ENCODE results near the gene DPP6. TPM values are rescaled to one million over a fixed set of nuclear protein-coding genes. Genes with fewer than 3 reads are reported as not detected.

Gene DPP6
- total RNA-seq, 1 experiment from 2014 or later: not detected

DNA sequence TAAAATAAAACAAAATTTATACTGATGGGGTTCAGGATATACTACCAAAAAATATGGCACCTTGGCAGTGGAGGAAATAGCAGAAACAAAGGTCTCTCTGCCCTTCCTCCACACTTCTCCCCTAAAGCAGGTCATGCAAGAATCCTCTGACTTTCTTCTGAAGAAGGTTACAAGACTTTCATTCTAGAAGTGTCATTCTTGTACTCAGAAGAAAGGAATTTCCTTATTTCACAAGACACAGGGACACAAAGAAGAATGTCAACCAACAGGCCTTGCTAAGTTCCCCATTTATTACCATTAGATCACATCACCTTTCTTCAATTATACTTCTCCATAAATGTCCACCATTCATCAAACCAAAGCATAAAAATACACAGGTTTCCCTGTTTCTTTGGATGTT, 480.6 kb downstream of the DPP6 start:
- no peak for DNase-seq (ENCODE audit: low spot score)

DNA sequence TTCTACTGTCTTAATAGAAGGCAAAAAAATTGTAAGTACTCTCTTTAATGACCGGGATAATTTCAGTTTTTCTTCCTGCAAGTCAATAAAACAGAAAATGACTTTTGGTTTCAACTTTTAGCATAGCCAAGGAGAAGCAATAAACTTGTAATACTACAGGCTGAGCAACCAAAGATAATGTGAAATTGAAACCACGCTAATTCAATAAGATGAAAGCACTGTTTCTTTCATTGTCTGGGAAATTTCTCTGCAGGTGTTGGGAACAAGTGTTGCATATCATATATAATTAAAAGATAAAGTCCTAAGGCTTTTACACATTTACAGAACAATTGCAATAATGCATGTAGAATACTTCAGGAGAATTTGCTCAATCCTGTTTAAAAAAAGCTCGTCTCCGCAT, 488.4 kb downstream of the DPP6 start:
- no peak for DNase-seq (ENCODE audit: low spot score)

DNA sequence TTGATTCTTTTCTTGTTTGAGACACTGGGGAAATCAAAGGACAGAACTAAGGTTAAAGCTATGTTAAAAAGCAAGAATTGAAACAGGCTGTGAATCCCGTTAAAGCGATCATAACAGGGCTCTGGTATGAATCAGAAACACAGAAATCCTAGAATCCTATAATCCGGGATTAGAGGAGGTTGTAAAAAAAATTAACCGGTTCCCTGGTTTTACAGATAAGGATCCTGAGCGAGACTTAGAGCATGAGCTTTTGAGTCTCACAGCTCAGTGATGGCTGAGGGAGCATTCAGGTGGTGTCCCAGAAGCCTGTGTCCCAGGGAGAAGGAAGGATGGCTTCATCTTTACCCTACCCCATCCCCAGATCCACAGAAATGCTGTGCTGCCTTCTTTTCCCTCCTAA, 489.4 kb downstream of the DPP6 start:
- DNase-seq (ENCODE audit: low spot score): no peak

DNA sequence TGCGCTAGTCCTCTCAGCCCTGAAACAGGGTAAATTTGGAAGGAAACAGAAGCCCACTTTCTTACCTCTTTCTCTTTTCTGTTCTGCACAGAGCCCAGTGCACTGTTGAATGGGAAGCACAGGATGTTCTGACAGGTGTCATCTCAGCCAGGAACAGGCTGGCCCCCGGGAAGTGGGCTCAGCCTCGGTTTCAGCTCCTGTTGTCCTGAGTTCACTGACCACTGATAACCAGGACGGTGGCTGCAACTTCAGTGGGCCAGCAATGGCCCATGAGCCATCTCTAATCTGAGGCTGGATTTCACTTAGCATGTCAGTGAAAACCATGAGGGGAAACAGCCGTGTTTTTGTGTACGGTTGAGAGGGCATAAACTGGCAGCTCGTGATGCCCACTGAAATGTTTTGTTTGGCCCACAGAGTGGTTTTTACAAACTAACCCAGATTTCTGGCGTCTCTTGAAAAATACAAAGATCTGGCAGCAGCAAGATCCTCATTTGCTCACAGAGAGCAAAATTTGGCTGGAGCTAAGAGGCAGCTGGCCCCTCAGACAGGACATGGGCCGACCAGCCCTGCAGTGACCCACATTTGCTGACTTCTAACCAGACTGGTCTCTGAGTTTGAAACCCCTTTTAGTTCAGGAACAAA, 494.9 kb downstream of the DPP6 start:
- DNase-seq (ENCODE audit: low spot score): no peak

DNA sequence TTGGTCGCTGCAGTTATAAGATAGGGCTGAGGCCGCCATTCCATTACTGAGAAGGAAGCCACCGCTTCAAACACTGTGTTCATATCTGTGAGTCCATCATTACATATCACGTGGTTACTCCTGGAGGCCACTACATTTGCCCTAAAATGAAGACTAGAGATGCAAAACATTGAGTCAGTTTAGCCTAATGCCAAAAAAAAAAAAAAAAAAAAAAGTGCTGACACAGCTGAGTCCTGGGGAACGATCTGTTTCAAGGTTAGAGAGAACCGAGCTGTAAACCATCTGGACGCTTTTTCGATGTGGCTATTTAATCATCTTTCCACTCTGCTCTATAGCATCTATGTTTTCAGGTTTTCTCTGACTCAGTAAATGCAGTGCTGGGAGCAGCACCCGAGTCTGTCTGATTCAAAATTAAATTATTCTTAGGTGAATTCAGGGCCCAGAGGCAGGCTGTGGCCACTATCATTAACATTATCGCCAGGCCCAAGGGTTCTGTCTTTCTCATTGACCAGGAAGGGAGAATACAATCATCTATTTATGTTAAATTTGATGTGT, 501.6 kb downstream of the DPP6 start:
- DNase-seq (ENCODE audit: low spot score): no peak

DNA sequence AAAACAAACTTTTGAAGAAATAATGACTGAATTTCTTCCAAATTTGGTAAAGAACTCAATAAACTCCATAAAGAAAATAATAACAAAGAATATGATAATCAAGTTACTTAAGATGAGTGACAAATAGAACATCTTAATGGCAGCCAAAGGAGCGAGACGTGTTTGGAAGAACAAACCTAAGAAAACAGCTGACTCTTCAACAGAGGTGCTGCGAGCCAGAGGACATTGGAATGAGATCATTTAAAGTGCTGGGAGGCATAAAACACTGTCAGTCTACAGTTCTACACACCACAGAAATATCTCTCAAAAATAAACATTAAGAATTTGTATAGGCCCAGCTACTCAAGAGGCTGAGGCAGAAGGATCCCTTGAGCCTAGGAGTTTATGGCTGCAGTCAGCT, 507.3 kb downstream of the DPP6 start:
- DNase-seq (ENCODE audit: low spot score): no peak

DNA sequence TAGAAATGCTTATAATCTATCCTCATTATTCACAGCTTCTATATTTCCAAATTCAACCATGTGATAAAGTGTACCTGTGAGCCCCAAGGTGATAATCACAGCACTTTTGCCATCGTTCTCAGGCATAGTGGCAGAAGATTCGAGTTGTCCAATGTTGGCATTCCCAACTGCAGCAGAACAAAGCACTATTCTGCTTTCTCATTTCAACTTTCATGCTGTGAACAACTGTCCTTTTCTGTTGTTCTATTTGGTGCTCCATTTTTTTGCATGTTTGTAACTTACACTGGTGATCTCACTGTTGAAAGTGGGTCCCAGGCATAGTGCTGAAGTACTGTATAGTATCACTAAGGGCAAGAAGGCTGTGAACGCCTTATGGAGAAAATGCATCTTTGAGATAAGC, 512.5 kb downstream of the DPP6 start:
- DNase-seq (ENCODE audit: low spot score): no peak

DNA sequence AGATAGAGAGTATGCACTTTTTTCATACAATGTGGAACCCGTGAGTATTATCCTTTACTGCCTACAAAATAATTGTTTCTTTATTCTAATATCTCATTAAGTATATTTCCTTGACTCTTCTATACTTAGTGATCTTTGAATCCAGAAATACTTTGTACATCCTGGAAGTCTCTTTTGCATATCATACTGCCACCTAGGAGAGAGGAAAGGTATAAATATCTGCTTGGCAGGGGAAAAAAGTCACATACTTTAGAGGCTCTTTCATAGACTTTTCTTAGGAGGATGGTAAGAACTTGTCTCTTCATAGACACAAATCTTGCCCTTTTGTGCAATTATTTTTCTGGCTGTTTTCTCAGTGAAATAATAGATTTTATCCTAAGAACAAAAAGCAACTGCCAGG, 514.7 kb downstream of the DPP6 start:
- no peak for DNase-seq (ENCODE audit: low spot score)

DNA sequence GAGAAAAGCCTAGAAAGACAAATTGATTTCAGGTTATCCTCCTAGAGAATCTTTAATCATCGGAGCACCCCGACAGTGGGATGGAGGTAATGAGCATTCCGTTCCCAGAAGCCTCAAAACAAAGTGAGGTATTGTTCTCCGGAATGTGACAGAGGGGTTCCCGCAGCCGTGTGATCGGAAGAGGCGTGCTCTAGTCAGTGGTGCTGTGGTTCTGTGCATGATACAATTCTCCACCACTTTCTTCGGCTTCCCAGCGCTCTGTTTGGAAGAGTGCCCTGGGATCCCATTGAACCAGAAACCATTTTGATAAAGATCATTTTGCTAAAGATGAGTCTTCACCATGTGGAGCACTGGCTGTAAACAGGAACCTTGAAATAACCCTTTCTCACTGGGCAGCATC, 516.1 kb downstream of the DPP6 start:
- DNase-seq (ENCODE audit: low spot score): no peak

DNA sequence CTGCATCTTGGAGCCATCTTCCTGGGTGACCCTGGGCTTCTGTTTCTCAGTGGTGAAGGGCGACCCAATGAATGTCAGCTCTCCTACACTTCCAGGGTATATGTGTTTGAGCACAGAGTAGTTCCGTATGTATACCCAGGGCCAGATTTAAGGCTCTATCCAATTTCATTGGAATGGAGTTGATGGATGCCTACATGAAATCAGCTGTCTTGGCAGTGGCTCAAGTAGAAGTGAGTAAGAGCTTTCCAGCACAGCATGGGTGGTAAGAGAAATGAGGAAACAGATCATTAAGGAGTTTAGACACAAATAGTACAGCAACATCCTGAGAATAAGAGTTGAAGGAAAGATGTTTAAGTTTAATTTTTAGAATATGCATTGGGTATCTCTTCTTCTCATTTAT, 517.7 kb downstream of the DPP6 start:
- DNase-seq (ENCODE audit: low spot score): no peak

DNA sequence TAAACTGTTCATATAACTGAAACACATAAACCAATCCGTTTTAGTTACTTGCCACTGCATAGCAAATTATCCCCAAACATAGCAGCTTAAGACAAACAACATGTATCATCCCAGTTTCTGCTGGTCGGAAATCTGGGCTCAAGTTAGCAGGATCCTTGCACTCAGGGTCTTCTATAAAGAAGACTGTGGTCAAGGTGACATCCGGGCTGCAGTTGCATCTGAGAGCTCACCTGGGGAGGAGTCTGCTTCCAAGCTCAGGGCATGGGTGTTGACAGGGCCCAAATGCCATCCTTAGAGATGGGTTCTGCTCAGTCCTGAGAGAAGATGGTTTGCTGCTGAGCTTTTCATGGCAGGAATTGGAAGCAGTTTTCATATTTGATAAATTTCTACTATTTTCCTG, 519.6 kb downstream of the DPP6 start:
- DNase-seq (ENCODE audit: low spot score): no peak

DNA sequence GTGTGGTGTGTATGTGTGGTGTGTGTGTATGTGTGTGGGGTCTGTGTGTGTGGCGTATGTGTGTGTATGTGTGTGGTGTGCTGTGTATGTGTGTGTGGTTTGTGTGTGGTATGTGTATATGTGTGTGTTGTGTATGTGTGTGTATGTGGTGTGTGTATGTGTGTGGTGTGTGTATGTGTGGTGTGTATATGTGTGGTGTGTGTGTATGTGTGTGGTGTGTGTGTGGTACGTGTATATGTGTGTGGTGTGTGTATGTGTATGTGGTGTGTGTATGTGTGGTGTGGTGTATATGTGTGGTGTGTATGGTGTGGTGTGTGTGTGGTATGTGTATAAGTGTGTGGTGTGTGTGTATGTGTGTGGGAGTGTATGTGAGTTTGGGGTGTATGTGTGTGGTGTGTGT, 522.0 kb downstream of the DPP6 start:
- DNase-seq (ENCODE audit: low spot score): no peak

DNA sequence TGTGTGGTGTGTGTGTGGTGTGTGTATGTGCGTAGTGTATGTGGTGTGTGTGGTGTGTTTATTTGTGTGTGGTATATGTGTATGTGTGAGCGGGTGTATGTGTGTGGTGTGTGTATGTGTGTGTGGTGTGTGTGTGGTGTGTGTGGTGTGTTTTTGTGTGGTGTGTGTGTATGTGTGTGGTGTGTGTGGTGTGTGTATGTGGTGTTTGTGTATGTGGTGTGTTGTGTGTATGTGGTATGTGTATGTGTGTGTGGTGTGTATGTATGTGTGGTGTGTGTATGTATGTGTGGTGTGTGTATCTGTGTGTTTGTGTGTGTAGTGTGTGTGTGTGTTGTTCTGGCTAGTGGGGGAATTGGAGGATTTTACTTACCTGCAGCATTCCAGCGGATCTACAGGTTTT, 523.3 kb downstream of the DPP6 start:
- no peak for DNase-seq (ENCODE audit: low spot score)

DNA sequence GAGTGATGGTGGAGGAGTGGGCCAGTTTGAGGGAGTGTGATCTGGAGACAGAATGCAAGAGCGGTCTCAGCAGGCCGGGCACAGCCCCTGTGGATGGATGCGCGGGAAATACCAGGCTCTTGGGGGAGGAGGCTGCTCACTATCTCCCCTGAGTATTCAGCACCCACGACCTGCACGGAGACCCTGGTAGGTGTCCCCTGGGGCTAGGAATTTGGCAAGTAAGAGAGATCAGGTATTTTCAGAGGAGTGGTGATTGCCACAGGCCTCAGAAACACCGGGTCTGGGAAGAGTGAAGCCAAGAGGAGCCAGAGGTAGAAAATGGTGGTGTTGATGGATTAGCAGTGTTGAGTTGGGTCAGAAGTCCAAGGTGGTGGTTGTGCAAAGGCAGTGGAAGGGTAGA, 524.4 kb downstream of the DPP6 start:
- DNase-seq (ENCODE audit: low spot score): no peak

DNA sequence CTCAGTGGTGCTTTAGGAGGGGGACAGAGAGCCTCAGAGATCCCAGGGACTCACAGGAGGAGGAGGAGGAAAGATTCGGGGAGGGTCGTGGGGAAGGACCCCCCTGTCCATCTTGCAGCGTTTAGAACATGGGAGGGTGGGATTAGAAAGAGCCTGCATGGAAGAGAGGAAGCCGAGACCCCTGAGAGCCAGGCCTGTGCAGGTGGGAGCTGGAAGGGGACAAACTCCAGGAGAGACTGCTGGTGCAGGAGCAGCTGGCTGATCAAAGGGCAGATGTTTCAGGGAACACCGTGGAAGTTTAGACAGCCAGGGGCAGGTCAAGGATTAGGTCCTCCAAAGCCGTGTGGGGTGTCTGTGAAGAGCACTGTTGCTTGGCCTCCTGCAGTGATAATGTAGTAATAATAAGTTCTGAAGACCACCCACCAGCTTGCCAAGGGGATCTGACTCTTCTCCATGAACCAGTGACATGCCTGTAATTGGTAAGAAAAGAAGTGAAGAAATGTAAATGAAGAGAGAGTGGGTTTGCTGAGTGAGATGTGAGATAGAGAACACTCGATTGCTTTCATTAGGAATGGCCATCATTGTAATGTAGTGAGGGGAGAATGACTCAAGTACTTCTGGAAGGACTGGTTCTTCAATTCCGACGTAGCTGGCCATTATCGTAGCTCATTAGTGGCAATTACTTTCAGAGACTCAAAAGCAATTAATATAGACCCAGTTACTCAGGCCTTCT, 525.1 kb downstream of the DPP6 start:
- DNase-seq (ENCODE audit: low spot score): no peak

DNA sequence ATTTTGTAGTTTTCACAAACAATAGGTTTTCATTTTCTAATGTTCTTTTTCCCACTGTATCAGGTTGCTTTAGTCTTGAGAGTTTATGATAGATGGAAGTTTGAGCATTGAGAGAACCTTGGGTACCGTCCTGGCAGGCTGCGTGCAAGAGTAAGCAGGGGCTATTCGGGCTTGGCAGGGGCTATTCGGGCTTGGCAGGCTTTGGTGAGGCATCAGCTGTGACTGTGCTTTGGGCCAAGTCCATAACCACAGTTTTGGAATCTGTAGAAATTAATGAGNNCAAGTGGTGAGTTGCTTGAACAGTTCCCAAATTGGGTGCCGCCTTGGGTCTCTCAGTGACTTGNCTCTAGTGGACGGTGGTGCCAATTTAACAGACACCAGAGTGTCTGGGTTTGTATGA, 526.1 kb downstream of the DPP6 start:
- DNase-seq (ENCODE audit: low spot score): no peak

DNA sequence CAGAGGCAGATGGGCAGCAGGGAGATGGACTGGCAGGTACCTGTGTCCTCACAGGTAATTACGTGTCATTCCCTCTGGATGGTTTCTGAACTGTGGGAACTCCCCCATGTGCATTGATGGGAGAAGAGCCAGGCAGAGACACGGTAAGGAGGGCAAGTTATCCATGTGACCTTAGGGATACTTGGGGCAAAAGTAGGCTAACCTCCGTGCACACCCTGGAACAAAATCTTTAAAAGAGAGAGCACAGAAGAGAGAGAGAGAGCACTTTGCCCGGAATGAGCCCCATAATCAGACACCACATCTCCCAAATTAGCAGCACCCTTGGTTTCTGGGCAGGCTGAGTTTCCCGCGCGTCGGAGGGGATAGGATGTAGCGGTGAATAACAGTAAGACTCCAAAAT, 527.5 kb downstream of the DPP6 start:
- no peak for DNase-seq (ENCODE audit: low spot score)

DNA sequence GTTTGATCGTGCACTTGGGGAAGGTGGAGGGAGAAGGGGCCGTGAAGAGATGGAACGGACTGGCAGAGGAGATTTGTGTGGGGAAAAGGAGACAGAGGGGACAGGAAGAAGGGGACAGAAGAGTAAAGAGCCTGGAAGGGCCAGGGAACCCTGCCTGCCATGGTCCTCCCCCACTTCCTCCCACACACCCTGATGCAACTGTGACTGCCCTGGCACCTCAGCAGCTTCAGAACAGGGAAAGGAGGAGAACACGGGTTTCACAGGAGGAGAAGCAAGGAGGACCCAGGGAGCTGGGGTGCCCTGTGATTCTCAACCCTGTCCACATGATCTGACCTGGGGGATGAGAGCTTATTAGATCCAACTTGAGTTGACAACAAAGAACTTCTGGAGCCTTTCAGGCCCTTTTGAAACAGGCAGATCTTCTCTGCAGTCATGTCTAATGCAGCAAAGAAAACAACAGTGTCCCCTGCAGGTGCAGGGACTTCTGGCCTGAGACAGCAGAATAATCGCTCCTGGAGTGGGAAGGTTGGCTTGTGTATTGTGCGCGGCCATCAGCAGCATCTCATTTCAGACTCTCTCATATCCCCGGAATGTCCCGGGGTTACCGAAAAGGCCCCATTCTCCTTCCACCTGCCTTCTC, 529.2 kb downstream of the DPP6 start:
- no peak for DNase-seq (ENCODE audit: low spot score)

DNA sequence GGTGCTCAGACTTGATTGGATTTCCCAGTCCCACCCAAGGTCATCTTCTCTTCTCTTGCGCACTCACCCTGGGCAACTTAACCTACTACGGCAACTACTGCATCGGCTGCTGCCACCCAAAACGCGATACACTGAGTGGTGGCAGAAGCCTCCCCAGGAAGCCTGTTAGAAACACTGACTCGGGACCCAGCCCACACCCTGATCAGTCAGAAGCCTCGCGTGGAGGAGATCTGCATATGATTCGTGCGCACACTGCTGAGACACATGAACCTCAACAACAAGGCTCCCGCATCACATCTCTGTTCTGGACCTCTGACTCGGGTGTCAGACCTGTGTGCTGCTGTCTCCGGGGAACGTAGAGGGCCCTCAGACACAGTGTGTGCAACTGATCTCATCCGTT, 531.3 kb downstream of the DPP6 start:
- no peak for DNase-seq (ENCODE audit: low spot score)

DNA sequence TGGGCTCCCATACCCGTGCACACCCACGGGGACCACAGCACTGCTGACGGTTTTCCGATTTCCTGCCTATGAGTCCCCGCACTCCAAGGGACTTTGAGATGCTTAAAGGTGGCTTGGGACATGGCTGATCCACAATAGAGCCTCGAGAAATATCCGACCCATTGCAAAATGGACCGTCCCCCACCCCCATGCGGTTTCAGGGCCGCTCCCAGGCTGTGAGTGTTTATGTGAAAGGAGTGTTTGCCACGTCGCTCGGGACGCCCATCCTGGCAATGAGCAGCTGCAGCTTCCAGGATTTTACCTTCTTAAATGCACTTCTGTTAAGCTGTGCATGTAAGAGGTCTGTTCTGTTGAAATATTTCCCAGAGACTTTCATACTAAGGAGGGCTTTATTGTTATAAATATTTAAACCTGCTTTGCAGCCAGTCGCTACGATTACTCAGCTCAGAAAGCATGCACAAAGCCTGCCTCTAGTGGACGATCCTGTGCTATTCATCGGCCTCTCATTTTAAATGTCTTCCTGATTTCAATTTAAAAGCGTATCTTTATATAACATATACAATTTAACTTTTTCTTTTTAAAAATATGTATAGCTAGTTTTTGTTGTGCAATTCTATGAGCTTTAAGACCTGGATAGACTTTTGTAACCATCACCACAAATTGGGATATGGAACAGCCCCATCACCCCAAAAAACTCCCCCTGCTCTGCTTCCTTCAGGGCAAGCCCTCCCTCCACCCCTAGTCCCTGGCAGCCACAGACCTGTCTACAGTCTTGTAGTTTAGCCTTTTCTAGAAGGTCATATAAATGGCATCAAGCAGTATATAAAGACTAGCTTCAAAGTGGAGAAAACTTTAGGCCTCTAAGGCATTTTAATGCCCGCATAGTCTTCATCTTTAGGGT, 532.4 kb downstream of the DPP6 start:
- DNase-seq (ENCODE audit: low spot score): no peak

DNA sequence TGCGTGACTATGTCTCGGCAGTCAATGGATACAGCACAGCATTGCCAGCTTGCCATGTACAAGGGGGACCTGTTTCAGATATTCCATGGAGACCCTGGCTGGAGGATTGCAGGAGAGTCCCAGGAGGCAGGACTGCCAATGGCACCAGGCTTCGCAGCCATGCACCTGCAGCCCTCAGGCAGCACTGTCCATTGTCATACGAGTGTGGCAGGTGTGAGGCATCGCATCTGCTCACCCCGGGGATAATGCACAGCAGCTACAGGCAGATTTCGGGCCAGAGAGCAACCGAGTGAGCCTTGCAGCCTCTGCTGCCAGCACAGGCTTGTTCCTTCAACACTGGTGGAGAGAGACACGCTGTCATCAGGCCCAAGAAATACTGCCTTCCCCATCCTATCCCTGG, 535.6 kb downstream of the DPP6 start:
- DNase-seq (ENCODE audit: low spot score): no peak

DNA sequence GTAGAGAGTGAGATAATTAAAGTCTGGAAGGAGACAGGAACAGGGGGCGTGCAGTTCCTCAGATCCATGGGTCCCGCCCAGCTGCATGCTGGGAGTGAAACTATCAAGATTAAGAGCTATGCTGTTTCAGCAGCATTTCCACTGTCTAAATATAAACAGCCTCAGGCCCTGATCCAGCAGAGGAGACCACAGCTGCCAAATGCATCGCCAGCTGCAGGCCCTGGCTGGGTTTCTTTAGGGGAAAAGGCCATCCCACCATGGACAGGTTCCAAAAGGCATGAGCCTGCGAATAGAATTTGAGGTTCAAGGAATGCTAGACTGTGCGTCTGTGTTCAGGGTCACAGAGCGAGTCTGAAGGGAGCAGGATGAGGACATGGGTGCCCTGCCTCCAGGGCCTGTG, 539.3 kb downstream of the DPP6 start:
- no peak for DNase-seq (ENCODE audit: low spot score)
